Measurements from ENCODE around the gene ZSCAN5C.

ZSCAN5C gene

DNA sequence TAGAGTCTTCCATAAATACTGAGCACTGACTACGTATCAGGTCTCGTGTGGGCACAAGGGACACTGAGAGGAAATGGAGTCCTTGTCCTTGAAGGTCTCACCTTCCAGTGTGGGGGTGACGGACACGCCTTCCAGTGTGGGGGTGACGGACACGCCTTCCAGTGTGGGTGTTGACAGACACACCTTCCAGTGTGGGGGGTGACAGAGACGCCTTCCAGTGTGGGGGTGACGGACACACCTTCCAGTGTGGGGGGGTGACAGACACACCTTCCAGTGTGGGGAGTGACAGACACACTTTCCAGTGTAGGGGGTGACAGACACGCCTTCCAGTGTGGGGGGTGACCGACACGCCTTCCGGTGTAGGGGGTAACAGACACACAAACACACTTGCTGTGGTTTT is 56.2 kb downstream of the ZSCAN5C start:
- no peak overlapping the region for H3K4me3 ChIP-seq (ENCODE audit: insufficient read depth, low read depth, low read length)
- no peaks in the 10 kb centered on the region for H3K4me1 ChIP-seq (ENCODE audit: control insufficient read depth, insufficient read depth, low read length)
- H3K9me3 ChIP-seq (ENCODE audit: control insufficient read depth, low read length) = no peaks in the 10 kb centered on the region
- 95% methylated on average over 12 of the region's 12 CpGs for WGBS, 2 experiments
- H3K27me3 ChIP-seq (ENCODE audit: control insufficient read depth, insufficient read depth, low read length, poor library complexity, severe bottlenecking) = no peaks in the 10 kb centered on the region
- H3K27ac ChIP-seq (ENCODE audit: insufficient read depth, low read depth, low read length, poor library complexity, severe bottlenecking) = no peak overlapping the region
- H3K36me3 ChIP-seq (ENCODE audit: control insufficient read depth, insufficient read depth, low read length) = no peaks in the 10 kb centered on the region

All from ectodermal cell (in vitro differentiated cells).